Tibial nerve (tissue), 4 donors: ENCODE measurements around the gene NRG2. TPM values are rescaled to one million over a fixed set of nuclear protein-coding genes. Genes with fewer than 3 reads are reported as not detected.

Experiments
- DNase-seq, 2 donors: peaks; one replicate each; pipeline ENCODE4 v3.0.0-alpha.2; 2019; ENCODE audit warnings: low spot score in 2 of 2
- H3K27ac ChIP-seq, 4 donors: fragments of 200-600 bp; sonication (generic) in 3 of 4; one replicate each; pipeline ENCODE4 v1.5.1; 2017 to 2019; ENCODE audit warnings: mild to moderate bottlenecking in 1 of 4
- H3K27me3 ChIP-seq, 2 donors: fragments of 200-600 bp; sonication (generic) in 1 of 2; one replicate each; pipeline versions ENCODE4 v1.5.1 to v1.6.0; 2017 to 2019
- H3K36me3 ChIP-seq, 3 donors: fragments of 200-600 bp; sonication (generic); one replicate each; pipeline ENCODE4 v1.5.1; 2018 to 2019
- H3K4me1 ChIP-seq, 4 donors: fragments of 200-600 bp; sonication (generic) in 3 of 4; one replicate each; pipeline ENCODE4 v1.5.1; 2017 to 2019
- H3K4me3 ChIP-seq, 4 donors: fragments of 200-600 bp; sonication (generic) in 3 of 4; one replicate each; pipeline ENCODE4 v1.5.1; 2017 to 2019; ENCODE audit warnings: mild to moderate bottlenecking in 1 of 4, moderate library complexity in 1 of 4
- H3K9me3 ChIP-seq, 4 donors: fragments of 200-600 bp; sonication (generic) in 3 of 4; one replicate each; pipeline ENCODE4 v1.5.1; 2017 to 2019
- CTCF ChIP-seq, 5 experiments: fragments of 200-600 bp in 3 of 5; fragments of 450-650 bp in 2 of 5; sonication (generic) in 3 of 5; IDR thresholded peaks; one replicate each; pipeline ENCODE4 v1.5.1; 2016 to 2019; ENCODE audit warnings: antibody characterized with exemption in 5 of 5, mild to moderate bottlenecking in 3 of 5, moderate library complexity in 2 of 5
- EP300 ChIP-seq, 2 donors: sonication (generic); formaldehyde crosslinking; IDR thresholded peaks; one replicate each; pipeline ENCODE4 v1.6.1; 2017; ENCODE audit warnings: antibody characterized with exemption in 2 of 2, mild to moderate bottlenecking in 1 of 2
- POLR2A ChIP-seq, 2 donors: fragments of 450-650 bp; IDR thresholded peaks; one replicate each; pipeline ENCODE4 v1.6.1; 2017; ENCODE audit warnings: antibody characterized with exemption in 2 of 2, mild to moderate bottlenecking in 2 of 2, moderate library complexity in 2 of 2
- WGBS, 2 donors: methylation state at CpG; one replicate each; pipeline ENCODE4 v1.1.5; 2018; 5-methylcytosine and 5-hydroxymethylcytosine counted together
- total RNA-seq, 4 donors: library from RNA; depleted of rRNA; stranded (reverse); fragments of >200 nt; gene quantifications; one replicate each; pipeline ENCODE4 v1.1.0, GENCODE V29; 2016

NRG2 gene
- total RNA-seq, 4 donors from 2014 or later, result 2.0 to 5.1 (median 3.4) TPM

DNA sequence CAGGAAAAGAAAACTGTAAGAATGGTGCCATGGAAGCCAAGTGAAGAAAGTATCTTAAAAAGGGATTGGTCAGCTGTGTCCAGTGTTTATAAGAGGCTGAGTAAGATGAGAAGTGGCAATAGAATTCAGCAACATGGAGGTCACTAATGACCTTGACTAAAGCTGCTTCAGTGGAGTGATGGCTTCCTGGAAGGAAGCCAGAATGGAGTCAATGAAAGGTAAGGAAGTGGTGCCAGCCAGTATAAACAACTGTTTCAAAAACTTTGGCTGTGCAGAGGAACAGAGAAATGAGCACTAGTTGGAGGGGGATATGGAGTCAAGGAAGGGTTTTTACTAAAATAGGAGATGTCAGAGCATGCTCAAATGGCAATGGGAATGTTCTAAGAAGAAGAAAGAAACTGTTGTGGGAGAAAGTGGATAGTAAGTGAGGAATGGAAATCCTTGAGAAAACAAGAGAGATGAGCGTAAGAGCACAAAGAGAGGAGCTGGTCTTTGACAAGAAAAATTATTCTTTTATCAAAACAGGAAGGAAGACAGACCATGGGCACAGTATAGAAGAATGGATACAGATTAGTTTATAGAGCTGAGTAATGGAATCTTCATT lies 11.1 kb upstream of the NRG2 start:
- no peak for DNase-seq
- Histone ChIP-seq H3K9me3 (no peaks in the 10 kb centered on the region), H3K4me3 (no peak overlapping the region), H3K36me3 (no peaks in the 10 kb centered on the region), H3K4me1 (no peaks in the 10 kb centered on the region), H3K27ac (no peak overlapping the region), H3K27me3 (peaks cover 0 to 18% of the 10 kb centered on the region in 2 donors)
- 63% methylated on average over 1 of the region's 1 CpG for WGBS, 2 donors
- TF ChIP-seq CTCF (IDR thresholded peaks at IDR 0.05) (no peak), POLR2A (IDR thresholded peaks at IDR 0.05) (no peak), EP300 (IDR thresholded peaks at IDR 0.05) (no peak)

- Histone ChIP-seq H3K27me3 (no peaks in the 10 kb centered on the region), H3K9me3 (no peaks in the 10 kb centered on the region), H3K36me3 (no peaks in the 10 kb centered on the region), H3K4me3 (no peak overlapping the region), H3K4me1 (no peaks in the 10 kb centered on the region), H3K27ac (no peak overlapping the region)
- no peak for TF ChIP-seq CTCF (IDR thresholded peaks at IDR 0.05)
- TF ChIP-seq POLR2A (IDR thresholded peaks at IDR 0.05), result no peak
- no peak for TF ChIP-seq EP300 (IDR thresholded peaks at IDR 0.05)
- DNase-seq, result no peak
- WGBS, 2 donors, result 50 to 52% methylated on average over 1 of the region's 1 CpG
Observed at GRCh38 chr5:140051950-140052349, 8.9 kb upstream of the NRG2 start.

- TF ChIP-seq EP300 (IDR thresholded peaks at IDR 0.05), result no peak
- TF ChIP-seq CTCF (IDR thresholded peaks at IDR 0.05), result no peak
- no peak for TF ChIP-seq POLR2A (IDR thresholded peaks at IDR 0.05)
- Histone ChIP-seq H3K4me1 (no peaks in the 10 kb centered on the region), H3K27me3 (no peaks in the 10 kb centered on the region), H3K4me3 (no peak overlapping the region), H3K9me3 (no peaks in the 10 kb centered on the region), H3K27ac (no peak overlapping the region), H3K36me3 (no peaks in the 10 kb centered on the region)
- WGBS, 2 donors, result 72 to 76% methylated on average over 5 of the region's 5 CpGs
- no peak for DNase-seq
Observed at GRCh38 chr5:140049713-140050112, 6.6 kb upstream of the NRG2 start.

DNA sequence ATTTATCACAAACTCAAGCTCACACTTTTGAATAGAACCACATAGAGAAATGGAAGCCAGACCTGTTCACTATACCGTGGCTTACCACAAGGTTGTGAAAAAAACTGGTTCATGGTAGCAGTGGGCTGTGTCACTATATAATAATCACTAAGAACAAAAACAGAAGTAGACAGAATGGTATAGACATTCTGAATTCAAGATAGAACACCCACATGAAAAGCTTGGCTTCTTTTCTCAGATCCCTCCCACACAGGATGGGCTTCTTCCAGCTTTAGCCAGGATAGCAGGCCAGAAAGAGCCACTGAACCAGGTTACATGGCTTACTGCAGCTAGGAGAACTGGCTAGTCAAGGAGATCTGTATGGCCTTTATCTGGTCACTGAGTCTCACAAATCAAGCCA lies 6.1 kb upstream of the NRG2 start:
- no peaks in the 10 kb centered on the region for H3K36me3 ChIP-seq
- H3K27ac ChIP-seq, result no peak overlapping the region
- H3K27me3 ChIP-seq, result no peaks in the 10 kb centered on the region
- H3K4me3 ChIP-seq, result no peak overlapping the region
- H3K9me3 ChIP-seq, result no peaks in the 10 kb centered on the region
- no peak for TF ChIP-seq EP300 (IDR thresholded peaks at IDR 0.05)
- TF ChIP-seq POLR2A (IDR thresholded peaks at IDR 0.05), result no peak
- no peak for TF ChIP-seq CTCF (IDR thresholded peaks at IDR 0.05)
- H3K4me1 ChIP-seq, result no peaks in the 10 kb centered on the region
- WGBS, 2 donors, result 87 to 89% methylated on average over 1 of the region's 1 CpG
- DNase-seq, result no peak

- Histone ChIP-seq H3K4me1 (peaks cover 0 to 42% (median 16%) of the 10 kb centered on the region in 4 donors), H3K36me3 (no peaks in the 10 kb centered on the region), H3K4me3 (no peak overlapping the region), H3K27me3 (peaks cover 0 to 6% of the 10 kb centered on the region in 2 donors), H3K27ac (no peak overlapping the region), H3K9me3 (no peaks in the 10 kb centered on the region)
- TF ChIP-seq CTCF (IDR thresholded peaks at IDR 0.05), result no peak
- TF ChIP-seq EP300 (IDR thresholded peaks at IDR 0.05), result no peak
- TF ChIP-seq POLR2A (IDR thresholded peaks at IDR 0.05), result no peak
- no peak for DNase-seq
- 64 to 67% methylated on average over 1 of the region's 1 CpG for WGBS, 2 donors
Observed at GRCh38 chr5:140044041-140044440, 942 bp upstream of the NRG2 start.
